Activated CD8-positive, alpha-beta memory T cell treated with anti-CD3 and anti-CD28 coated beads for 36 hours (primary cell): Measurements from ENCODE around the gene ARRB1. TPM values are rescaled to one million over a fixed set of nuclear protein-coding genes. Genes with fewer than 3 reads are reported as not detected.
"Not testable (repeated sequence)": the region's sequence is repeated elsewhere in the genome, so short reads cannot be mapped to it uniquely, and the experiment has no call there.

ENCODE experiments used
- CTCF ChIA-PET: fragments of 350-600 bp; sonication (Branson Sonifier 250); formaldehyde crosslinking; loops from one replicate; lab custom pipeline; 2021; ENCODE audit warnings: antibody characterized with exemption; lab: Charles Lee
- POLR2A ChIA-PET: fragments of 350-600 bp; sonication (Branson Sonifier 250); formaldehyde crosslinking; loops from one replicate; lab custom pipeline; 2021; ENCODE audit warnings: antibody characterized with exemption; lab: Charles Lee
- total RNA-seq, 2 experiments: library from RNA; stranded (reverse); gene quantifications; one replicate each; pipeline ENCODE4 v1.2.3, GENCODE V29; 2021

The ARRB1 gene
- 10 to 100 TPM; 10.3 to 13.0 TPM for total RNA-seq

DNA sequence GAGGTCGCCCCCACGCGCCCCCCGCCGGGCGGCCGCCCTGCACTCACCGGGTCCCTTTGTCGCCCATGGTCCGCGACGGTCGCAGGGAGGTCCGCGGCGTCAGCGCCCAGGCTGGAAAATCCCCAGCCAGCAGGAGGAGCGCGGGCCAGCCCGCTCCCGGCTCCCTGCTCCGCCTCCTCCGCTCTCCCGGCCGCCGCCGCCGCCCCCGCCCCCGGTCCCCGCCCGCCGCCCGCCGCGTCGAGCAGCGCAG lies at the start of gene ARRB1:
Gene ARRB1, minus strand, starts transcription at position 121 of the 250 bp plus-strand sequence. Its CDS starts 54 bp downstream, at position 67.
- ChIA-PET POLR2A (no interaction called here), CTCF (interaction anchor here (0.9 to 1.3 kb wide), 2 partner anchors 11 to 33 kb away, joined by 3 read pairs; no protein-coding TSS in a partner anchor)

DNA sequence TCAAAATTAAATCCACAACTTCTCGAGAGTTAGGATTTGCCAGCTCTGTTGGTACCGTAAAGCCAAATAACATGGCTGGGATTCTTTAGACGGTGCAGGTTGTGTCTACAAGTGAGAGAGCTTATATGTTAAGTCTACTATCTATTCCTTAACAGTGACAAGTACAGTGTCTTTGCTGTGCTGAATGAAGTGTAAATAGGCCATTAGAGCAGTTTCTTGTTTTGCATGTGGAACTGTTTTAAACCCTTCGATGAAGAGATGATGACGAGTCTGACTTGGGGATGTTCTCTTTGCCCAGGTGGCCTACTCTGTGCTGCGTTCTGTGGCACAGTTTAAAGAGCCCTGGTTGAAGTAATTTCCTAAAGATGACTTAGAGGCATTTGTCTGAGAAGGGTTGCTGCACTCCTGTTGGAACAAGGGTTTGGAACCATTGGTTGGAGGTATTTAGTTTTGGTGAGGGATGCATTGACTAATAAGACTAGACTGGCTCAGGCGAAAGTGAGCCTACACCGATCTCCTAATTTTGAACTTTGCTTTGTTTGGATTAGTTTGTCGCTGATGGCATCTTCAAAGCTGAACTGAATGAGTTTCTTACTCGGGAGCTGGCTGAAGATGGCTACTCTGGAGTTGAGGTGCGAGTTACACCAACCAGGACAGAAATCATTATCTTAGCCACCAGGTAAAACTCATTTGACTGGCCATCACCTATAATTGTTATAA lies 48.8 kb upstream of the ARRB1 start:
- CTCF ChIA-PET = interaction anchor here (0.7 to 1.8 kb wide), 5 partner anchors 12 to 125 kb away, joined by 3 to 8 read pairs (median 4); partner anchors contain the start of gene GDPD5

DNA sequence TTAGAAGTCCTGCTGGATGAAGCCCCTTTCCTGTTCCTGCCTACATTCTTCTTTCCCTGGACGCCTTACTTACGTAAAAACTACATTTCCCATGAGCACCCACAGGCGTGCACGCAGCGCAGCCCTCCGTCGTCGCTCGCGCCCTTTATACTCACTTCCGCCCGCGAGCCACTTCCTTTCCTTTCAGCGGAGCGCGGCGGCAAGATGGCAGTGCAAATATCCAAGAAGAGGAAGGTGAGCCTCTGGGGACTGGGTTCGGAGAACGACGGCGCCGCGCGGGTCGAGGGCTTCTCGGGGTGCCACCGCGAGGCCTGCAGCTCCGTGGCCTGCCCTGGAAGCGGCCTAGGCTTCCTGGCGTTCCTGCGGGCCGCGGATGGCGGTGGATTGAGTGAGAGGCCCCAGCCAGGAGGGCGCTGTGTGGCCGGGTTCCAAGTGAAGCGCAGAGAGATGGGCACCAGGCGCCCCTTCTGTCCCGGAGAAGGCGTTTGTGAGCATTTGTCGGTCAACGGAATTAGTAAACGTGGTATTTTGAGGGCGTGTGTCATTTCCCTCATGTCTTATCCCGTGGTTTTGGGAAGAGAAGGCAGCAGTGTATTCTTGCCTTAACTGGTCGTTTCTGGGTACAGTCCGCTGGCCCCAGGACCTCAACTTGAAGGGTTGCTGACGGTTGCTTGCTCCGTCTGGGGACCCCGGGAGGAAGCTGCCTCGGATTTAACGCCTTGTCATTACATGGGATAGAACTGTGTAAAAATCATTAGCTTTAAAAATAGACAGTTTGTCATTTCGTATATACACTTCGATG lies 48.1 kb upstream of the ARRB1 start, which contains the start of gene RPS3:
Gene RPS3, plus strand, starts transcription at position 175 of the 802 bp plus-strand sequence. Its CDS starts 30 bp downstream, at position 205.
- CTCF ChIA-PET = interaction anchor here (0.7 to 1.8 kb wide), 5 partner anchors 11 to 126 kb away, joined by 3 to 8 read pairs (median 4); partner anchors contain the start of gene GDPD5
- POLR2A ChIA-PET = interaction anchor here (0.6 to 1.8 kb wide), 5 partner anchors 9 to 163 kb away, joined by 3 to 5 read pairs (median 4); partner anchors contain the start of gene SERPINH1

More for the DNA sequence above, 48.8 kb upstream of the ARRB1 start:
- POLR2A ChIA-PET = interaction anchor here (0.6 to 1.8 kb wide), 6 partner anchors 8 to 162 kb away, joined by 3 to 5 read pairs (median 4); partner anchors contain the start of gene SERPINH1

DNA sequence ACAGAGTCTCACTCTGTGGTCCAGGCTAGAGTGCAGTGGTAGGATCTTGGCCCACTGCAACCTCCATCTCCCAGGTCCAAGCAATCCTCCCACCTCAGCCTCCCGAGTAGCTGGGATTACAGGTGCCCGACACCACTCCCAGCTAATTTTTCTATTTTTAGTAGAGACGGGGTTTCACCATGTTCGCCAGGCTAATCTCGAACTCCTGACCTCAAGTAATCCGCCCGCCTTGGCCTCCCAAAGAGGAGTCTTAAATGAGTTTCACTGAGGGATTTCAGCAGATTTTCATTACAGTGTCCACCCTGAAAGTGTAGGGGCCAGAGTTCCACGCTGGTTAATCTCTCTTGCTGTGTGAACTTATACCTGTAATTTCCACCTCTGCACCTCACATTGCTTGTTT lies 47.4 kb upstream of the ARRB1 start:
- POLR2A ChIA-PET = interaction anchor here (1.5 kb wide), 1 partner anchor 123 kb away, joined by 5 read pairs; no protein-coding TSS in a partner anchor
- CTCF ChIA-PET = interaction anchor here (1.4 kb wide), 1 partner anchor 119 kb away, joined by 4 read pairs; no protein-coding TSS in a partner anchor

DNA sequence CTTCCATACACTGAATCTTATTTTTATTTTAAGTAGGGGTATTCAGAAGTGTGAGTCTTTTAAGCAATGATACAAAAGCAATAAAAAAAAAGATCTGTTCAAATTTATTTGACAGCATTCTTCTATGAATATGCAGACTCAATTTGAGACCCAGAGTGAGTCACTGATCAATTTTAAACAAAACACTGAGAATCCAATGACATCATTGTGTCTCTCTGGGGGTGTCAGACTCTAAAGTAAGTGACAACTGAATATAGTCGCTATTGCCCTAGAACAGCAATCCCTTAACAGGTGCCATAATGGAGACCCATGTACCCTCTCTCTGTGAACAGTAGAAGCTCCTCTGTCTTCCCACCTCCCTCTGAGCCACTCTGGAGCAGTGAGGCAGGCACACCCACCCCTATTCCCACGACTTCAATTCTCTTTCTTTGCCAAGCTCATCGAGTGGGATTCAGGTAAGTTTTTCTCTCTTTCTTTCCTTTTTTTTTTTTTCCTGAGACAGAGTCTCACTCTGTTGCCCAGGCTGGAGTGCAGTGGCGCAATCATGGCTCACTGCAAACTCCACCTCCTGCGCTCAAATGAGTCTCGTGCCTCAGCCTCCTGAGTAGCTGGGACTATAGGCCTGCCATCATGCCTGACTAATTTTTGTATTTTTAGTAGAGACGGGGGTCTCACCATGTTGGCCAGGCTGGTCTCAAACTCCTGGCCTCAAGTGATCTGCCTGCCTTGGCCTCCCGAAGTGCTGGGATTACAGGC lies 42.8 kb upstream of the ARRB1 start:
- CTCF ChIA-PET = interaction anchor here (0.7 to 1.0 kb wide), 2 partner anchors 9 to 114 kb away, joined by 3 read pairs; no protein-coding TSS in a partner anchor
- POLR2A ChIA-PET = no interaction called here

DNA sequence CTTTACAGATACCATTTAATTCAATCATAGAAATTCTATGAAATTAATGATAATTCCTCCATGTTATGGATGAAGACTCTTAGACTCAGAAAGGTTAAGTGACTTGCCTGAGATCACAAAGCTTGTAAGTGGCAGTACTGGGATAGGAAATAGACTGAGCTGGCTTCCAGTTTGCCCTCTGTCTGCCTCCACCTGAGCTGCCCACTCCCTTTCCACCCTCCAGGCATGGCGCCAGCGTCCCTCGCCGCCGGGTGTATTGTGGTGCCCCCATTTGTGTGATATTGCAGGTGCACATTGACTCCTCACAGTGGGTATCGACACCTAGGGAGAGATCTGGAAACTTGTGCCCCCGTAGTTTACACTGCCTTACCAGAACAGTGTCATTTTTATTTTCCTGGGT lies 38.5 kb upstream of the ARRB1 start:
- CTCF ChIA-PET = interaction anchor here (0.7 to 11.5 kb wide), 6 partner anchors 101 to 147 kb away, joined by 3 to 179 read pairs (median 6); no protein-coding TSS in a partner anchor
- POLR2A ChIA-PET = no interaction called here

DNA sequence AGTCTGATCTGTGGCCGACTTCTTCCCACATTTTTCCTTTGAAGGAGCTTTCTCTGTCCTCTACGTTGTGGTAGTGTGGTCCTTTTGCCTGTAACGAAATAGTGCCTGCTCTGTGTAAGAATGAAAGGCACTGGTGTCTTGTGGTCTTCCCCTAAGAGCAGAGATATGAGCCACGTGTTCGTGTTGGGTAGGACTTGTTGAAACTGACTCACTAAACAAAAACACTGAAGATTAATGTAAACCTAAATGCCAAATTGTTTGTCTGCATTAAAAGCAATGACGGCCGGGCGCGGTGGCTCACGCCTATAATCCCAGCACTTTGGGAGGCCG lies 37.8 kb upstream of the ARRB1 start:
- ChIA-PET POLR2A (interaction anchor here (0.6 kb wide), 1 partner anchor 14 kb away, joined by 10 read pairs; no protein-coding TSS in a partner anchor), CTCF (interaction anchor here (0.7 to 11.5 kb wide), 10 partner anchors 10 to 148 kb away, joined by 3 to 179 read pairs (median 3); no protein-coding TSS in a partner anchor)

DNA sequence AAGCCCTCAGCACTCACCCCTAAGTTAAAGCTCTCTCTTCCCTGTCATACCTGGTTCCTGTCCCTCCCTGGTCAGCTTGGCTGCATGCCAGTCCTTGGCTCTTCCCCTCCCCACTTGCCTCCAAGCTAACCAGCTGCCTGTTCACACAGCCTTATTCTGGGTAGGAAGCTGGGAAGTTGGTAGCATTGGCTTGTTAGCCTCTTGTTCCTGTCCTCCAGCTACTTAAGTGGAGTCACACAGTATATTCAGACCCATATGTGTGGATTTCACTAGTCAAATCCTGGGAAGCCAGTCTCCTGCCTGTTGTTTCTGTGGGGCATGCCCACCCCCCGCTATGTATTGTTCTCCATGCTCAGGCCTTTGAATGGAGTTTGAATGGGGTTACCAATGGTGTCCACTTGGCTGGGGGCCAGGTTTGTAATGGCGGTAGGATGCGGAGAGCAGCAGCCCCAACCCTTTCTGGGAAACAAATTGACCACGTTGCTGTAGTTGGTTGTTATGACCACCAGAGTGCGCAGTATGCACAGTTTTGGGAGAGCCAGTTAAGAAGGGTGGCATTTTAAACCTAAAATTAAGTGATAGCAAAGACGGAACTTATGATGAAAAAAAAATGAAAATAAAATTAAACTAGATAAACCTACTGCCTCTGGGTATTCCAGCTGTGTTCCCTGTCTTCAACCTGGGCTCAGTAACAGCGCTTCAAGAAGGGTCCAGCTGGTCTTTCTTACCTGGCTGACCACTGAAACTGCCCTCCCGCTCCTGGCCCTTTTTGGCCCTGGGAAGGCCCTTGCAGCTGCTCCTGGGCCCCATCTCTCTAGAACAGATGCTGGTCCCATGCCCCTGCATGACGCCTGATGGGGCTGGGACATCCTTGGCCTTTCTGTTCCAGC lies 37.2 kb upstream of the ARRB1 start:
- ChIA-PET POLR2A (no interaction called here), CTCF (interaction anchor here (0.8 to 11.5 kb wide), 12 partner anchors 9 to 188 kb away, joined by 3 to 179 read pairs (median 3); no protein-coding TSS in a partner anchor)

DNA sequence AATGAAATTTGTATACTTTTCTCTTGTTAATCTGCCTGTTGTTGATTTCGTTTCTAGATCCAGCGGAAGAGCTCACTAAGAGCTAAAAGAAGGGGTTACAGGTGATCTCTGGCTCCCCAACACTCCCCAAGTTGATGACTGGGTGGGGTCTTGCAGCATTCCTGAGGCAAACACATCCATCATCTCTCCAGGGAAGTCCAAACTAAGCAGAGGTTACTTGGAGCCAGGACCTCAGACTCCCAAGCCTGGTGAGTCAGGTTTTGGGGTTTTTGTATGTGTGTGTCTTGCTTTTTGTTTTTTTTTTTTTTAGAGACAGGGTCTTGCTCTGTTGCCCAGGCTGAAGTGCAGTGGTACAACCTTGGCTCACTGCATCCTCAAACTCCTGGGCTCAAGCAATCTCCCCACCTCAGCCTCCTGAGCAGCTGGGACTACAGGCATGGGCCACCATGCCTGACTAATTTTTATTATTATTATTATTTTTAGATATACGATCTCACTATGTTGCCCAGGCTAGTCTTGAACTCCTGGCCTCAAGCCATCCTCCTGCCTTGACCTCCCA lies 36.4 kb upstream of the ARRB1 start:
- CTCF ChIA-PET = interaction anchor here (0.8 to 11.5 kb wide), 12 partner anchors 13 to 187 kb away, joined by 3 to 179 read pairs (median 4); no protein-coding TSS in a partner anchor

DNA sequence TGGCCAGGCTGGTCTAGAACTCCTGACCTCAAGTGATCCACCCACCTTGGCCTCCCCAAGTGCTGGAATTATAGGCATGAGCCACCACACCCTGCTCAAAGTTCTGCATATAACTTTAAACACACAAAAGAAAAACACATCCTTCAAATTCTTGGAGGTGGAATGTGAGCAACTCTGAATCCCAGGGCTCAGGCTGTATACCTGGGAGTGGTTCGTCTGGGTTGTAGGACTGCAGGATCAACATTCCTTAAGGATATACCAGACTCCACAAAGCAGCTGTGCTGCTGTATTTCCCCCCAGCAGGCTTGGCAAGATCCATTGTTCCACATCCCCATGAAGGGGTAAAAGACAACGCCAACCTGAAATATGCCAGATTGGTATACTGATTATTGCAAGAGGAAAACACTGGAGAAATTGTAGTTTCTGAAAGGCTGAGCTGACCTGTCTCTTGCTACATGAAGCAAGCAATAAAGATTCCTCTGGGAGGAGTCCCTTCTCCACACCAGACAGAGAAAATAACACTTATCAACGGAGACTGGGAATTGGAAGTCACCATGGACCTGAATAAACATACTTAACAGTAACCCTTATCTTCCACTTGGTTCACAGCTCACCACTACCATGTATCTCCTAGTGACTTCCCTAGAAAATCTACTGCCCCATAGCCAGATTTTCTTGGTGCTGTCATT lies 35.6 kb upstream of the ARRB1 start:
- POLR2A ChIA-PET = no interaction called here
- CTCF ChIA-PET = interaction anchor here (0.8 to 11.5 kb wide), 7 partner anchors 14 to 140 kb away, joined by 3 to 179 read pairs (median 4); no protein-coding TSS in a partner anchor

More for the DNA sequence above, 36.4 kb upstream of the ARRB1 start:
- POLR2A ChIA-PET = no interaction called here

DNA sequence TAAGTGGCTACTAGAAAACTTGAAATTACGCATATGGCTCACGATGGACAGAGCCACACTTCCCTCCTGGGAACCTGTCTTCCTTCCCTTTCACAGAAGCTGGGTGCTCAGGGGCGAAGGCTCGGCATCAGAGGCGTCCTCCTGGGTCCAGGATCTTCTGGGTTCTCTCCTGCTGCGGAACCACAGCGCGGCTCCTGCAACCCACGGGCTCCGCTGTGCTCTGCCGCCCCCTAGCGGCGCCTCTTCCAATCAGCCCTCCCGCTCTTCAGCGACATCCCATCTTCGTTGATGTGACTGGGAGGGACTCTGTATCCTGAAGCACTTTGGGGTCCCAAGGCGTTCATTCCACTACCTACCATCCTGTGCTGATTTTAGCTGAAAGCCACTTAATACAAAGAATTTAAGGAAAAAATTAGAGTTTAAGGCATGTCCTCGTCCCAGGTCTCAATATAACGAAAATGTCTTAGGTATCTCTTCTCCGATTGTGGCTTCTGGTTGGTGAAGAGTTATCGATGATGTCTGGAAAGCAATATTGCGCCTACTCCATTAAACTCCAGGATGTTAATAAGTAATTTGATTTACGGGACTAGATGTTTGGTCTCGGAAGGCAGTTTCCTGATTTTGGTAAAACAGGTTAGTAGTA lies 33.1 kb upstream of the ARRB1 start:
- CTCF ChIA-PET = interaction anchor here (0.6 to 11.5 kb wide), 21 partner anchors 13 to 383 kb away, joined by 3 to 179 read pairs (median 3); no protein-coding TSS in a partner anchor

DNA sequence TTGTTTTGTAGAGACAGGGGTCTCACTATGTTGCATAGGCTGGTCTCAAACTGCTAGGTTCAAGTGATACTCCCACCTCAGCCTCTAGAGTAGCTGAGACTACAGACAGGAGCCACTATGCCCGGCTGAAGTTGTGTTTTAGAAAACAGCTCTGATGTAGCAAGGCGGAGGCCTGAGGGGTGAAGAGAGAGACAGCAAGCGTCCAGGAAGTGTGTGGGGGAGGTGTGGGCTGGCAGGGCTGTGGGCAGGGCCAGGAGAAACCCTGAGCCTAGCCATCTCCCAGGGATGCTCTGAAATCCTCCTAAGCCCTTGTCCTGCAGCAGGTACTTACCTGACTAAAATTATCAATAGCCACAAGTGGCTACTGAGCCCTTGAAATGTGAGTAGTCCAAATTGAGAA lies 31.8 kb upstream of the ARRB1 start:
- ChIA-PET CTCF (interaction anchor here (0.6 to 11.5 kb wide), 5 partner anchors 13 to 142 kb away, joined by 3 to 179 read pairs (median 3); no protein-coding TSS in a partner anchor), POLR2A (no interaction called here)

More for the DNA sequence above, 33.1 kb upstream of the ARRB1 start:
- POLR2A ChIA-PET = no interaction called here

DNA sequence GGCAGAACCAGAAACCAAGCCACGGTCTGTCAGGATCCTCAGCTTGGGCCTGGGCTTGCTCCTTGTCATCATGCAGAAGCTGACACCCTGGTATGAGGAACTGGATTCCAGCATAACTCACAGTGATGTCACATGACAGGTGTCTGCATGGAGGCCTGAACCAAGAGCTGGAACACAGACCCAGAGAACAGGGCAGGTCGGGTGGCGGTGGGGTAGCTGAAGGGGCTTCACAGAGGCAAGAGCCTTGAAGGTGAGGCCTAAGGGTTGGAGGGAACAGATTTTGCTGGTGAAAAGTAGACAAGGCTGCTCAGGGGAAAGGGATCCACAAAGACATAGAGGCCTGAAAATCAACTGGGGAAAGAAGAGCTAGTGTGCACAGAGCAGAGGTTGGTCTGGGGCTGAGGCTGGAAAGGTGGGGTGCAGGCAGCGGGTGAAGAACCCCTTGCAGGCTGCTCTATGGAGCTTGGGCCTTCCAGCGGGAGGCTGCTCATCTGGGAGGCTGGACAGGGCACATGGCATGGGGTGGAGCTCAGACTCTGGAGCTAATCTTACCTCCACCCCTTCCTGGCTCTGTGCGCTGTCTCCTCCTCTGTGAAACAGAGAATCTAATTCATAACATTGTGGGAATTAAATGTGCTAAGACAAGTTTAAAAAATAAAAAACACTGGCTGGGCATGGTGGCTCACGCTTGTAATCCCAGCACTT lies 29.4 kb upstream of the ARRB1 start:
- POLR2A ChIA-PET = no interaction called here
- CTCF ChIA-PET = interaction anchor here (1.4 to 11.5 kb wide), 2 partner anchors 65 to 103 kb away, joined by 3 to 179 read pairs; no protein-coding TSS in a partner anchor

DNA sequence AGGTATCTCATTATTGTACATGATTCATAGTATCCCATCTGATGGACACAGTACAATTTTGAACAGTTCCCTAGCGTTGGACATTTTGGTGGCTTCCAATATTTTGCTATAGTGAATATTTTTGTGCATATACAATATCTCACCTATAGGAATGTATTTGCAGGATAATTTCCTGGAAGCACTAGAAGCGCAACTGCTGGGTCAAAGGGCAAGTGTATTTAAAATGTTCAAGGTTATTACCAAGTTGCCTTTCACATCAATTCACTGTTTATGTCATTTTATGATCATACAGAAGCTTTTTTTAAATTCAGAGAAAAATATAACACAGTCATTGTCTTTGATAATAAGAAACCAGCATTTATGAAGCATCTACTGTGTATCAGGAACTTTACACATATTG lies 28.8 kb upstream of the ARRB1 start:
- CTCF ChIA-PET = interaction anchor here (1.2 to 11.5 kb wide), 3 partner anchors 9 to 102 kb away, joined by 3 to 179 read pairs (median 3); no protein-coding TSS in a partner anchor
- POLR2A ChIA-PET = no interaction called here

DNA sequence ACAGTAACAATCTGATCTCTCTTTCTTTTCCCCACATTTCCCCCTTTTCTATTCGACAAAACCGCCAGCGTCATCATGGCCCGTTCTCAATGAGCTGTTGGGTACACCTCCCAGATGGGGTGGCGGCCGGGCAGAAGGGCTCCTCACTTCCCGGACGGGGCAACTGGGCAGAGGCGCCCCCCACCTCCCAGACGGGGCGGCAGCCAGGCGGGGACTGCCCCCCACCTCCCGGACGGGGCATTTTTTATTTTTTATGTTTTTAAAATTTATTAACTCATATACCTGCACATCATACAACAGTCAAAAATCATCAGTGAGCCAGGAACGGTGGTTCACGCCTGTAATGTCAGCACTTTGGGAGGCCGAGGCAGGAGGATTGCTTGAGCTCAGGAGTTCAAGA lies 27.3 kb upstream of the ARRB1 start:
- POLR2A ChIA-PET = not testable (repeated sequence)
- CTCF ChIA-PET = interaction anchor here (11.5 kb wide), 1 partner anchor 101 kb away, joined by 179 read pairs; no protein-coding TSS in a partner anchor
